ENCODE results near the gene PLCB1. TPM values are rescaled to one million over a fixed set of nuclear protein-coding genes. Genes with fewer than 3 reads are reported as not detected.

The PLCB1 gene
- total and polyA plus RNA-seq, 2 donors (not counting 1 experiment from before 2014, with no cell fraction given), result 13.4 to 23.3 TPM

- H3K27ac ChIP-seq (ENCODE audit: insufficient read depth, low read length), result no peak overlapping the region
- no peaks in the 10 kb centered on the region for H3K4me1 ChIP-seq (ENCODE audit: control insufficient read depth, extremely low read depth, insufficient read depth, low read length)
- no peak overlapping the region for H2AFZ ChIP-seq (ENCODE audit: low read length)
- H3K79me2 ChIP-seq (ENCODE audit: control insufficient read depth, insufficient read depth, low read length), result no peaks in the 10 kb centered on the region
- TF ChIP-seq, protein P1, sequence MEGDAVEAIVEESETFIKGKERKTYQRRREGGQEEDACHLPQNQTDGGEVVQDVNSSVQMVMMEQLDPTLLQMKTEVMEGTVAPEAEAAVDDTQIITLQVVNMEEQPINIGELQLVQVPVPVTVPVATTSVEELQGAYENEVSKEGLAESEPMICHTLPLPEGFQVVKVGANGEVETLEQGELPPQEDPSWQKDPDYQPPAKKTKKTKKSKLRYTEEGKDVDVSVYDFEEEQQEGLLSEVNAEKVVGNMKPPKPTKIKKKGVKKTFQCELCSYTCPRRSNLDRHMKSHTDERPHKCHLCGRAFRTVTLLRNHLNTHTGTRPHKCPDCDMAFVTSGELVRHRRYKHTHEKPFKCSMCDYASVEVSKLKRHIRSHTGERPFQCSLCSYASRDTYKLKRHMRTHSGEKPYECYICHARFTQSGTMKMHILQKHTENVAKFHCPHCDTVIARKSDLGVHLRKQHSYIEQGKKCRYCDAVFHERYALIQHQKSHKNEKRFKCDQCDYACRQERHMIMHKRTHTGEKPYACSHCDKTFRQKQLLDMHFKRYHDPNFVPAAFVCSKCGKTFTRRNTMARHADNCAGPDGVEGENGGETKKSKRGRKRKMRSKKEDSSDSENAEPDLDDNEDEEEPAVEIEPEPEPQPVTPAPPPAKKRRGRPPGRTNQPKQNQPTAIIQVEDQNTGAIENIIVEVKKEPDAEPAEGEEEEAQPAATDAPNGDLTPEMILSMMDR (conservative IDR thresholded peaks at IDR 0.05 in 1 of 2, IDR thresholded peaks at IDR 0.05 in 1 of 2; ENCODE audit: low read depth in 1 of 2, low read length in 2 of 2), result no peak
- no peak for TF ChIP-seq EZH2 (IDR thresholded peaks at IDR 0.05; ENCODE audit: low read length, missing control alignments)
- H3K27me3 ChIP-seq (ENCODE audit: control insufficient read depth, insufficient read depth, low read length), result no peaks in the 10 kb centered on the region
- no peaks in the 10 kb centered on the region for H3K36me3 ChIP-seq (ENCODE audit: control insufficient read depth, insufficient read depth, low read length)
- no peak overlapping the region for H3K9ac ChIP-seq (ENCODE audit: insufficient read depth, low read length)
- no peaks in the 10 kb centered on the region for H4K20me1 ChIP-seq (ENCODE audit: control insufficient read depth, extremely low read depth, insufficient read depth, low read length)
- DNase-seq (ENCODE audit: low read depth in 2 of 2), result no peak
- no peak overlapping the region for H3K4me3 ChIP-seq (replicated peaks in 1 of 4; ENCODE audit: control extremely low read depth in 1 of 4, insufficient read depth in 1 of 4, low read depth in 3 of 4, low read length in 4 of 4)
- no peaks in the 10 kb centered on the region for H3K9me3 ChIP-seq (ENCODE audit: control insufficient read depth, insufficient read depth, low read depth, low read length)
- no peak overlapping the region for H3K4me2 ChIP-seq (ENCODE audit: extremely low read depth, insufficient read depth, low read length)
Measured at GRCh38 chr20:8303651-8304050, 171.6 kb downstream of the PLCB1 start.

DNA sequence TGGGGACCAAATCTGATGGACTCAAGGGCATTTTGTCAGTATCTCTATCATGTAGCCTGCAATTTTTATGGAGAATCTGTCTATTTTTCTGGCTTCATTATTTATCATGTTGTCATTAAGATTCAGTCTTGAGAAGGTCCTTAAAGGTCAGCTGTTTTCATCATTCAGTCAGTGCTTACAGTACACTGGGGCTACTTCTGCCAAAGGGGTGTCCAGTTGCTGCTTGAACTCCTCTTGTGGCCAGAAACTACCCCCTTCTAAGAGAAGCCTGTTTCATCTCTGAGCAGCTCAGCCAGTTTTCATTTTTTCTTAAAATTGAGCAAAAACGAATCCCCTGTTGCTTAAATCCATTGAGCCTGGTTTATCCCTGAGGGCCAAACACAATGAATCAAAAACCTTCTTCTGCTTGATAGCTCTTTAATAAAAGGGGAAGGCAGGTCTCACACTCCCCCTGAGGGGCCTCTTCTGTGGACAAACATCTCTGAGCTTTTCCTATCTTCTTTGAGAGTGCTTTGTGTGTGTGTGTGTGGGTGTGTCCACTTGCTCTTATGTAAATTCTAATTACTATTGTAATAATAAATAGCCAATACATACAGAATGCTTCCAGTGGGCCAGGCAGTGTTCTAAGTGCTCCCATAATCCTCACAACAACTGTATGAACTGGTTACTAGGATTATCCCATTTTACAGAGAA is 172.2 kb downstream of the PLCB1 start:
- no peaks in the 10 kb centered on the region for H3K79me2 ChIP-seq (ENCODE audit: control insufficient read depth, insufficient read depth, low read length)
- no peak overlapping the region for H3K9ac ChIP-seq (ENCODE audit: insufficient read depth, low read length)
- no peaks in the 10 kb centered on the region for H3K9me3 ChIP-seq (ENCODE audit: control insufficient read depth, insufficient read depth, low read depth, low read length)
- no peak overlapping the region for H3K27ac ChIP-seq (ENCODE audit: insufficient read depth, low read length)
- peak in 1 of 2 donors; percentile 5 for DNase-seq (ENCODE audit: low read depth in 2 of 2)
- H3K4me1 ChIP-seq (ENCODE audit: control insufficient read depth, extremely low read depth, insufficient read depth, low read length), result no peaks in the 10 kb centered on the region
- no peaks in the 10 kb centered on the region for H3K36me3 ChIP-seq (ENCODE audit: control insufficient read depth, insufficient read depth, low read length)
- H4K20me1 ChIP-seq (ENCODE audit: control insufficient read depth, extremely low read depth, insufficient read depth, low read length), result no peaks in the 10 kb centered on the region
- no peaks in the 10 kb centered on the region for H3K27me3 ChIP-seq (ENCODE audit: control insufficient read depth, insufficient read depth, low read length)
- H3K4me3 ChIP-seq (replicated peaks in 1 of 4; ENCODE audit: control extremely low read depth in 1 of 4, insufficient read depth in 1 of 4, low read depth in 3 of 4, low read length in 4 of 4), result no peak overlapping the region
- TF ChIP-seq, protein P1 (conservative IDR thresholded peaks at IDR 0.05 in 1 of 2, IDR thresholded peaks at IDR 0.05 in 1 of 2; ENCODE audit: low read depth in 1 of 2, low read length in 2 of 2), result no peak
- TF ChIP-seq EZH2 (IDR thresholded peaks at IDR 0.05; ENCODE audit: low read length, missing control alignments), result no peak
- H2AFZ ChIP-seq (ENCODE audit: low read length), result no peak overlapping the region
- no peak overlapping the region for H3K4me2 ChIP-seq (ENCODE audit: extremely low read depth, insufficient read depth, low read length)

- TF ChIP-seq, protein P1 (conservative IDR thresholded peaks at IDR 0.05 in 1 of 2, IDR thresholded peaks at IDR 0.05 in 1 of 2; ENCODE audit: low read depth in 1 of 2, low read length in 2 of 2), result peak; percentile 51 to 71
- TF ChIP-seq EZH2 (IDR thresholded peaks at IDR 0.05; ENCODE audit: low read length, missing control alignments), result no peak
- Histone ChIP-seq H2AFZ (ENCODE audit: low read length) (no peak overlapping the region), H3K9ac (ENCODE audit: insufficient read depth, low read length) (no peak overlapping the region), H3K36me3 (ENCODE audit: control insufficient read depth, insufficient read depth, low read length) (no peaks in the 10 kb centered on the region), H3K27ac (ENCODE audit: insufficient read depth, low read length) (no peak overlapping the region), H3K9me3 (ENCODE audit: control insufficient read depth, insufficient read depth, low read depth, low read length) (no peaks in the 10 kb centered on the region), H3K27me3 (ENCODE audit: control insufficient read depth, insufficient read depth, low read length) (no peaks in the 10 kb centered on the region), H3K4me2 (ENCODE audit: extremely low read depth, insufficient read depth, low read length) (no peak overlapping the region), H4K20me1 (ENCODE audit: control insufficient read depth, extremely low read depth, insufficient read depth, low read length) (no peaks in the 10 kb centered on the region), H3K4me3 (replicated peaks in 1 of 4; ENCODE audit: control extremely low read depth in 1 of 4, insufficient read depth in 1 of 4, low read depth in 3 of 4, low read length in 4 of 4) (no peak overlapping the region), H3K79me2 (ENCODE audit: control insufficient read depth, insufficient read depth, low read length) (no peaks in the 10 kb centered on the region), H3K4me1 (ENCODE audit: control insufficient read depth, extremely low read depth, insufficient read depth, low read length) (no peaks in the 10 kb centered on the region)
- DNase-seq (ENCODE audit: low read depth in 2 of 2), result peak; percentile 11 to 43
Measured at GRCh38 chr20:8305449-8305978, 173.4 kb downstream of the PLCB1 start.
